Measurements from ENCODE around the gene TMEM191C. TPM values are rescaled to one million over a fixed set of nuclear protein-coding genes. Genes with fewer than 3 reads are reported as not detected.
"Not testable (repeated sequence)": the region's sequence is repeated elsewhere in the genome, so short reads cannot be mapped to it uniquely, and the experiment has no call there.

TMEM191C gene
- total RNA-seq (1 to 10 TPM in 1 of 9 donors, under 1 TPM in 7, not detected in 1; 0.14 to 1.7 (median 0.47) TPM), polyA plus RNA-seq (under 1 TPM; 0.35 to 0.76 TPM)
- long read RNA-seq, donor 1, partial matches to known transcripts = 1 of 1 reads
- long read RNA-seq, donor 1, other reads (novel, unspliced or antisense) = 0 of 1 reads
- long read RNA-seq, donor 2 = 0 reads
- long read RNA-seq, donor 3, partial matches to known transcripts = 1 of 1 reads
- long read RNA-seq, donor 3, other reads (novel, unspliced or antisense) = 0 of 1 reads

DNA sequence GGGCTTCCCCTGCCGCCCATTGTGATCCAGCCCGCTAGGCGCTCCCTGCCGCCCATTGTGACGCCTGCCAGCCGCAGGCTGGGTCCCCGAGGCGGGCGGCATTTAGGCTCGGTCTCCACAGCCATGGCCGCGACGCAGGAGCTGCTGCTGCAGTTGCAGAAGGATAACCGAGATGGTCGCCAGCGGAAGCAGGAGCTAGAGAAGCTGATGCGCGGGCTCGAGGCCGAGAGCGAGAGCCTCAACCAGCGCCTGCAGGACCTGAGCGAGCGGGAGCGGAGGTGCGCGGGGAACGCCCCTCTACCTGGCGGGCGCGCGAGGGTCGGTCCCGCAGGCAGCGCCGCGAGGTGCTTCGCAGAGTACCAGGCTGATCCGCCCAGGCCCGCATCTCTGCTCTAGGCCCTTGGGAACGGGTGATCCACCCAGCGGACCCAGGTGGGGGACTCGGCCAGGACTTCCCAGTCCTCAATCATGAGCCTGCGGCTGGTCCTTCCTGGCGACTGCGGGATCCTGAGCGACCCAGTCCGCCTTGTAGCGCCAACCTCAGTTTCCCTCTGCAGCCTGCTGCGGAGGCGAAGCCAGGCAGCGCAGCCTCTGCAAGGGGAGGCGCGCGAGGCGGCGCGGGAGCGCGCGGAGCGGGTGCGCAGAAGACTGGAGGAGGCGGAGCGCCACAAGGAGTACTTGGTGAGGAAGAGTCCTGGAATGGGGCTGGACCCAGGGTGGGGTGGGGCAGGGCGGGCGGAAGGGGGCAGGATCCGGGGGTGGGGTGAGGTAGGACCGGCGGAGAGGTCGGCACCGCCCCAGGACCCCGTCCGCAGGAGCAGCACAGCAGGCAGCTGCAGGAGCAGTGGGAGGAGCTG lies at the start of gene TMEM191C:
Gene TMEM191C (plus strand): TSS at position 51 of the 857 bp plus-strand sequence. CDS start 73 bp downstream, at position 124.
- H3K27ac ChIP-seq = peak within 1 kb of the TSS in 1 of 12 donors; percentile 44
- DNase-seq = not testable (repeated sequence)
- ATAC-seq = peak in 1 of 4 donors; percentile 13

DNA sequence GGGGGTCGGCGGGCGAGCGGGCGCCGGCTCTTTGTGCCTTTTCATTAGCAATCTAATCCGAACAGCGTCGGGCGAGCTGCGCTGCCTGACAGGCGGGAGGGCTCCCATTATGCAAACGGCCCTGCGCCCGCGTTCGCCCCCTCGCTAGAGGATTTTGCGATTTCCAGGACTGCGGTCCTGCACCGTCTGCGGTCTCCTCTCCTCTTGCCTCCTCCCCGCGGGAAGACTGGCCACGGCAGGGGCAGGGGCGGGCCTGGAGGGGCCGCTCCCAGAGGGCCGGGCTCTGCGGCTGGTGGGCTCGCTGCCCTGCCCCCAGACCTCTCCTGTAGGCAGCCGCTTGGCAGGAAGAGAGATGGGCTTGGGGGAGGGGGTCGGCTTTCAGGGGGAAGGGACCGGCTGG lies 49.3 kb upstream of the TMEM191C start:
- peak in 2 of 4 donors; percentile 13 to 24 for ATAC-seq
- peak overlapping the region in 2 of 12 donors; percentile 39 to 49 for H3K27ac ChIP-seq
- intact Hi-C loops (cut with DNase I); H3K4me1 ChIP-seq; H3K9me3 ChIP-seq; H3K27me3 ChIP-seq; H3K36me3 ChIP-seq: not testable (repeated sequence)
- peak overlapping the region; percentile 21 to 66 (median 47) for H3K4me3 ChIP-seq
- TF ChIP-seq, protein P1, sequence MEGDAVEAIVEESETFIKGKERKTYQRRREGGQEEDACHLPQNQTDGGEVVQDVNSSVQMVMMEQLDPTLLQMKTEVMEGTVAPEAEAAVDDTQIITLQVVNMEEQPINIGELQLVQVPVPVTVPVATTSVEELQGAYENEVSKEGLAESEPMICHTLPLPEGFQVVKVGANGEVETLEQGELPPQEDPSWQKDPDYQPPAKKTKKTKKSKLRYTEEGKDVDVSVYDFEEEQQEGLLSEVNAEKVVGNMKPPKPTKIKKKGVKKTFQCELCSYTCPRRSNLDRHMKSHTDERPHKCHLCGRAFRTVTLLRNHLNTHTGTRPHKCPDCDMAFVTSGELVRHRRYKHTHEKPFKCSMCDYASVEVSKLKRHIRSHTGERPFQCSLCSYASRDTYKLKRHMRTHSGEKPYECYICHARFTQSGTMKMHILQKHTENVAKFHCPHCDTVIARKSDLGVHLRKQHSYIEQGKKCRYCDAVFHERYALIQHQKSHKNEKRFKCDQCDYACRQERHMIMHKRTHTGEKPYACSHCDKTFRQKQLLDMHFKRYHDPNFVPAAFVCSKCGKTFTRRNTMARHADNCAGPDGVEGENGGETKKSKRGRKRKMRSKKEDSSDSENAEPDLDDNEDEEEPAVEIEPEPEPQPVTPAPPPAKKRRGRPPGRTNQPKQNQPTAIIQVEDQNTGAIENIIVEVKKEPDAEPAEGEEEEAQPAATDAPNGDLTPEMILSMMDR (IDR thresholded peaks at IDR 0.05) = peak in 1 of 12 donors; percentile 16
- WGBS, 4 donors = 0 to 1% (median 0%) methylated on average over 14 to 18 of the region's 33 CpGs; no CpG with 5 or more reads in 1 of the 4 donors
- peak; percentile 20 to 68 (median 35) for DNase-seq

More for the DNA sequence above, at the start of gene TMEM191C:
- H3K4me1 ChIP-seq; intact Hi-C loops (cut with DNase I); H3K36me3 ChIP-seq; H3K27me3 ChIP-seq; H3K9me3 ChIP-seq: not testable (repeated sequence)
- WGBS, 4 donors = 1 to 2% methylated on average over 16 to 18 of the region's 74 CpGs; no CpG with 5 or more reads in 2 of the 4 donors
- peak within 1 kb of the TSS in 10 of 12 donors; percentile 17 to 61 (median 50) for H3K4me3 ChIP-seq

DNA sequence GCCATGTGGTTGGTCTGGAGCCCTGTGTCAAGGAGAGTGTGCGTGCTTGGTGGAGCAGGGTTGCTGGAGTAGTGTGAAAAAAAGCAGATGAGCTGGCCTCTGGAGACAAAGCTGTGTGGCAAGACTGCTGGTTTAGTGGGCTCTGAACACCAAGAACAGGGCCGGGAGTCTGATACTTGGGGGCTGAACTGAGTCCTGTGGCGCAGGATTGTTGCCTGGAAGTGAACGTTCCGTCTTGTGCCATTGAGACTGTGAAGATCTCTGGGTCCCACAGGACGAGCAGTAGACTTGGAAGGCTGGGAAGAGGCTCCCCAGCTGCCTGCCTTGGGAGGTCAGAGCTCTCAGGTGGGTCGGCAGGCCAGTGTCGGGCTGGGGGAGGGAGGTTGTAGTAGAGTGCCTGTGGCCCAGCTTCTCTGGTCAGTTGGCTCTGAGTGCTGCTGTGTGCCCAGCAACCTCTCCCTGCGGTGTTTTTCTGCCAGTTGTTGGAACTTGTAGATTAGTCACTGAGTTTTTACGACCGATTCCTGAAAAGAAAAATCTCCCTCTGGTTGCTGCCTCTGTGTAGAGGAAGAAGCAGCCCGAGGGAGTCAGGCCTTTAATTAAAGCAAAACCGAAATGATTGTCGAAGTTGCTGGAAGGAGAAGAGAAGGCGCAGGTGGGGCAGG lies 48.1 kb upstream of the TMEM191C start:
- intact Hi-C loops (cut with DNase I); H3K27me3 ChIP-seq; H3K36me3 ChIP-seq; H3K9me3 ChIP-seq; H3K27ac ChIP-seq; H3K4me3 ChIP-seq; H3K4me1 ChIP-seq; ATAC-seq: not testable (repeated sequence)
- WGBS, 4 donors = 83 to 100% (median 90%) methylated on average over 2 to 5 of the region's 15 CpGs
- DNase-seq = peak in 2 of 5 donors; percentile 2 to 7

DNA sequence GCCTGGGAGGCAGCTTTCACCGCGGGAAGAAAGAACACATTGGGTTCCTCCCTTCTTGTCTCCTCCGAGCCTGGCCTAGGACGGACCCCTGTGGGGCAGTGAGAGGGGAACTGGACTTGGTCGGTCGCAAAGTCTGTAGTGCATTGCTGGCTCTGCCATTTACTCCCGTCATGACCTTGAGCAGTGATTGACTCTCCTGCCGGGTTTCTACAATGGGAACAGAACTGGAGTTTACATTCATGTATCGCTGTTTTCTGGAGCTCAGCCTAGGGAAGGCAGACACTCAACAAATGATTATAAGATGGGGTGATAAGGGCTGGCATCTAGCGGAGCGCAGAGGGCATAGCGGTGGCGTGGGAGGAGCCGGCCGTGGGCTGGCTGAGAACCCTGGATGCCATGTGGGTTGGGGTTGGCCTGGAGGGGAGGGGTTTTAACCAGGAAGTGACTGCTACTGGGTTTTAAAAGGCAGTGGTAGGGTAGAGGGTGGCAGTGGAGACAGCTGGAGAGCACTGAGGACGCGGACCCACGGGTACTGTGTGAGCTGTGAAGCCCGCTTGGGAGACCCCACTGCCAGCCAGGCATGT lies 46.9 kb upstream of the TMEM191C start:
- H3K4me1 ChIP-seq; H3K9me3 ChIP-seq; H3K36me3 ChIP-seq; H3K27me3 ChIP-seq; DNase-seq; H3K27ac ChIP-seq; H3K4me3 ChIP-seq; intact Hi-C loops (cut with DNase I): not testable (repeated sequence)
- 27 to 45% methylated on average over 5 of the region's 19 CpGs; no CpG with 5 or more reads in 2 of the 4 donors for WGBS, 4 donors
- peak in 2 of 4 donors; percentile 6 to 12 for ATAC-seq

DNA sequence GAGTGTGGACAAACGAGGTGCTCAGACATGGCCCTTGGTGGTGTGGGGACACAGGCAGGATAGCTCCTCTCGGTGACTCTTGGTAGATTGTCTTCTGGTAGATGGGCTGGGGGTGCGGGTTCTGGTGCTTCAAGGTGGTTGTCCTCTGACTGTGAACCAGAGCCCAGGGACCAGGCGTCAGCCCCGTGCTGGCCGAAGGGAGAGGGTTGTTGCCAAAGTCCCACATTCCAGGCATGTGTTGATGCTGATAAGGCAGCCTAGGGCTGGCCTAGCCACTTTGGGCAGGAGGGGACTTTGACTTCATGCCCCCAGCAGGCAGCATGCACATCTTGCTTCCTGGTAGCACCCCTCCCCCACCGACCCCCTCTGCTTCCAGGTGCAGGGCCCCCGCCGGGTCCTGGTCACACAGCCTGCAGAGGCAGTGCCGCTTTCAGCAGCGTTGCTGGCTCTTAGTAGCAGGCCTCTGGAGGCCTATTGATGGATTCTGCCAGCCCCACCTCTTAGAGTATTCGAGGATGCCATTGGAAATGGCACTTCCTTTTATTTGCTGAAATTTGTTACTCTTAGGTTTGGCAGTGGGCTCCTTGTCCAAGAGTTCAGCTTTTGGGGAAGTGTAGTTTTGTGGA lies 43.0 kb upstream of the TMEM191C start:
- peak; percentile 67 to 86 (median 75) for ATAC-seq
- 25 to 40% methylated on average over 2 to 3 of the region's 12 CpGs; no CpG with 5 or more reads in 2 of the 4 donors for WGBS, 4 donors
- H3K4me1 ChIP-seq; DNase-seq; H3K36me3 ChIP-seq; H3K27ac ChIP-seq; H3K4me3 ChIP-seq; H3K27me3 ChIP-seq; intact Hi-C loops (cut with DNase I); H3K9me3 ChIP-seq: not testable (repeated sequence)

DNA sequence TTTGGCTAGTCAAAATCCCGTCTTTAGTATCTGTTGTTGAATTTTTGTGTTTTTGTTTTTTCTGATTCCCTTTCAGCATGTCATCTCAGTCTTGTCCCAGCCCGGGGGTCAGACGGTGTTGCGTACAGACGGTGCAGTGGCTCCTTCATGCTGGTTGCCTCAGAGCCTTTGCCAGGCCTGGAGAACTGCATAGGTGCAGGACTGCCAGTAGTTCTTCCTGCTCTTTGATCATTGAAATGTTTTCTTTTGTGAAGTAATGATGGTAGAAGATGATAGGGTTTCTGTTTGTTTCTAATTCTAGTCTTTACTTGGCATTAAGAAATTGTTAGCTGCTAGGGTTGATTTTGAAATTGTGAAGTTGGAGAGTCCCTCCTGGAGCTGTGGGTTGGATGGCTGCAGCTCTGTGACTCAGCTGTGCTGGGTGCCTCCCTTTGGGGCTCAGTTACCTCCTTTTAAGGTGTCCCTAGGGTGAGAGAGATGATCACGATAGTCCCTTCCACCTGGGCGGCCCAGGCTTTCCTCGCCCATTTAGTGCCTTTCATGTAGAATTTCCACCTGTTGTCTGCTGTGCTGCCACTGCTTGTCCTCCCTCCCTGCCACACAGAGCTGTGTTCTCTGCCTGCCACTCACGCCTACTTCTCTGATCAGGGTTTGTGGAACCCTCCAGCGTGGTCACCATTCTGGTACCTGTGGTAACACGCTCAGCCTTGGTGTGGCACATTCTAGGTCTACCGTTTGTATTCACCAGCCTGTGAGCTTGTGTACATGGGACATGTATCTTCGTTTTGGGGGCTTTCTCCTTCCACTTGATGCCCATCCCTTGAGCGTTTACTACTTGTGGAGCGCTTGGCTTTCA lies 32.6 kb upstream of the TMEM191C start:
- ATAC-seq; H3K27me3 ChIP-seq; DNase-seq; H3K27ac ChIP-seq; H3K4me3 ChIP-seq; H3K9me3 ChIP-seq; intact Hi-C loops (cut with DNase I); H3K36me3 ChIP-seq; H3K4me1 ChIP-seq: not testable (repeated sequence)
- WGBS, 4 donors = no CpG with 5 or more reads among the region's 15 CpGs

DNA sequence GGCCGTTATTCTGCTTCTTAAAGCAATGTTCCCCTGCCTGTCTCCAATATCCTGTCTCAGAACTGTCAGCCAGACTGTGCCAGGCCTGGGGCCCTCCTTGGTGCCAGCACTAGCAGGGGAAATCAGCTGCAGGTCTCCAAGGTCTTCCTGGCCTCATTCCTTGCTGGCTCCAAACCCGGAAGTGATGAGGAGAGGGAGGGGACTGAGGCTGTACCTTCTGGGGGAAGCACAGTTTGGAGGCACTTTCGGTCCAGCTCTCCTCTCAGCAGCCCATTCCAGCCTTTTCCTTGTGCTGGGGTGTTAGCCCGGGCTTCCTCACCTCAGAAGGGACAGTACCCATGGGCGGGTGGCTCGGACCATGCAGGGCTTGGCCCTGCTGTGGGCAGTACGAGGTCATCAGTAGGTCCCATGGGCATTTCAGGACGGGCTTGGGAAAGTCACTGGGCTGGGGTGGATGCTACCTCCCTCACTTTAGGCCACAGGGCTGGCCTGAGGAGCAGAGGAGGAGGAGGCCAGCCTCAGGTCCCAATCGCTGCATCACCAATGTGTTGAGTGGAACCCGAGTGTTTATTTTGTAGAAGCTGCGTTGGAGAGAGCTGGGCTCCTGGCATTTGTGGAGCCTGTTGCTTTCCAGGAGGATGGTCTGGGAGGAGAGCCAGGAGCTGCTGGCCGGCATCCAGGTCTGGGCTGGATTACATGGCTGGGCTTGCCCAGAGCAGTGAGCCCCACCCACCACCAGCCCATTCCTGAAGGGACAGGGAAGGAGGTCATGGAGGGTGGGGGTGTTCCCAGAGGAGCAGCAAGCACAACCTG lies 31.0 kb upstream of the TMEM191C start:
- peak; percentile 74 to 87 (median 84) for ATAC-seq
- WGBS, 4 donors = 6 to 20% methylated on average over 3 to 4 of the region's 12 CpGs; no CpG with 5 or more reads in 2 of the 4 donors
- H3K4me3 ChIP-seq; H3K9me3 ChIP-seq; H3K27me3 ChIP-seq; H3K4me1 ChIP-seq; intact Hi-C loops (cut with DNase I); H3K36me3 ChIP-seq: not testable (repeated sequence)
- peak in 4 of 5 donors; percentile 4 to 52 (median 17) for DNase-seq
- peak overlapping the region in 1 of 12 donors; percentile 64 for H3K27ac ChIP-seq

Measured in heart left ventricle (tissue), 16 donors.